HCT116 (cell line): ENCODE measurements around the gene AADAT. TPM values are rescaled to one million over a fixed set of nuclear protein-coding genes. Genes with fewer than 3 reads are reported as not detected.

Experiments used
- ATAC-seq: fragments of 200-7000 bp; cut with Tn5 transposase; 2 replicates; pipeline ENCODE4 v1.9.1; 2020; ENCODE audit warnings: mild to moderate bottlenecking, moderate library complexity
- BruUV-seq: library from RNA; stranded (reverse); fragments of 400-500 nt; replicated peaks from 2 replicates; lab custom pipeline; 2021; lab: Mats Ljungman, UMichigan
- CTCF ChIA-PET: fragments of 300-600 bp; sonication (Branson Sonifier 250); formaldehyde crosslinking; loops from one replicate; lab custom pipeline; 2021; ENCODE audit warnings: antibody characterized with exemption; lab: Charles Lee
- POLR2A ChIA-PET: fragments of 300-600, 350-600 bp; sonication (Branson Sonifier 250); formaldehyde crosslinking; loops from one replicate; lab custom pipeline; 2021; ENCODE audit warnings: antibody characterized with exemption; lab: Charles Lee
- RAD21 ChIA-PET, 2 experiments: fragments of 300-600 bp; sonication (Branson Sonifier 250); formaldehyde crosslinking; loops; one replicate each; lab custom pipeline; 2023; ENCODE audit warnings: low total read pairs in 2 of 2; ENCODE audit not compliant: uncharacterized antibody in 2 of 2, unreplicated experiment in 2 of 2, low non-redundant PET in 1 of 2; lab: Charles Lee
- DNase-seq: peaks from one replicate; pipeline ENCODE4 v3.0.0-alpha.2; 2010; ENCODE audit warnings: low read depth, low spot score
- H2AFZ ChIP-seq: fragments of 200-600 bp; shearing (Covaris generic), sonication (generic); 2 replicates; pipeline ENCODE4 v1.6.1; 2017; ENCODE audit warnings: low read depth, mixed run types, mixed read lengths, antibody characterized with exemption, low read length; ENCODE audit not compliant: poor library complexity, severe bottlenecking
- H3K27ac ChIP-seq: 2 replicates; pipeline ENCODE4 v1.5.1; 2012; ENCODE audit warnings: low read depth, low read length
- H3K27me3 ChIP-seq: fragments of 200-600 bp; sonication (generic); 2 replicates; pipeline ENCODE4 v1.6.1; 2016; ENCODE audit warnings: mixed run types, low read length, mixed read lengths; ENCODE audit not compliant: insufficient read depth
- H3K36me3 ChIP-seq, 2 experiments: fragments of 200-500 bp in 1 of 2; fragments of 200-600 bp in 1 of 2; sonication (Bioruptor generic) in 1 of 2; sonication (generic) in 1 of 2; 2 replicates each; pipeline versions ENCODE4 v1.5.1 to v1.6.1; 2014 to 2016; ENCODE audit warnings: low read length in 2 of 2, inconsistent platforms in 1 of 2, mixed read lengths in 1 of 2, mixed run types in 1 of 2; ENCODE audit not compliant: insufficient read depth in 2 of 2, control insufficient read depth in 1 of 2
- H3K4me1 ChIP-seq, 2 experiments: fragments of 200-600 bp in 1 of 2; sonication (generic) in 1 of 2; 2 replicates each; pipeline versions ENCODE4 v1.5.1 to v1.6.1; 2012 to 2017; ENCODE audit warnings: low read length in 2 of 2, inconsistent platforms in 1 of 2, mild to moderate bottlenecking in 1 of 2, mixed read lengths in 1 of 2, mixed run types in 1 of 2, moderate library complexity in 1 of 2; ENCODE audit not compliant: insufficient read depth in 2 of 2, control insufficient read depth in 1 of 2
- H3K4me2 ChIP-seq: fragments of 200-600 bp; sonication (generic); 2 replicates; pipeline ENCODE4 v1.6.1; 2017; ENCODE audit warnings: mixed run types, low read length, mixed read lengths
- H3K4me3 ChIP-seq, 2 experiments: fragments of 200-600 bp in 1 of 2; sonication (generic) in 1 of 2; replicated peaks in 1 of 2; 2 replicates each; pipeline ENCODE4 v1.5.1; 2011 to 2016; ENCODE audit warnings: low read length in 2 of 2, control low read depth in 1 of 2, low read depth in 1 of 2, mild to moderate bottlenecking in 1 of 2, mixed read lengths in 1 of 2, mixed run types in 1 of 2
- H3K79me2 ChIP-seq: fragments of 200-600 bp; sonication (generic); 2 replicates; pipeline ENCODE4 v1.6.1; 2017; ENCODE audit warnings: mild to moderate bottlenecking, mixed run types, low read length, moderate library complexity, mixed read lengths; ENCODE audit not compliant: insufficient read depth
- H3K9ac ChIP-seq: fragments of 200-600 bp; sonication (generic); 2 replicates; pipeline ENCODE4 v1.6.1; 2016; ENCODE audit warnings: low read length, mixed read lengths
- H3K9me2 ChIP-seq: fragments of 200-600 bp; sonication (generic), shearing (Covaris generic); 2 replicates; pipeline ENCODE4 v1.6.1; 2017; ENCODE audit warnings: mixed run types, mild to moderate bottlenecking, moderate library complexity; ENCODE audit not compliant: insufficient read depth
- H3K9me3 ChIP-seq, 2 experiments: fragments of 200-500 bp in 1 of 2; fragments of 200-600 bp in 1 of 2; sonication (Bioruptor generic) in 1 of 2; sonication (generic) in 1 of 2; 2 replicates each; pipeline ENCODE4 v1.6.1; 2014 to 2017; ENCODE audit warnings: low read length in 2 of 2, mixed read lengths in 2 of 2, inconsistent platforms in 1 of 2, low read depth in 1 of 2, mild to moderate bottlenecking in 1 of 2, mixed run types in 1 of 2, moderate library complexity in 1 of 2; ENCODE audit not compliant: control insufficient read depth in 1 of 2, insufficient read depth in 1 of 2
- H4K20me1 ChIP-seq: fragments of 200-600 bp; sonication (generic), shearing (Covaris generic); 2 replicates; pipeline ENCODE4 v1.6.1; 2017; ENCODE audit warnings: mixed run types, mild to moderate bottlenecking, moderate library complexity; ENCODE audit not compliant: insufficient read depth
- ATF3 ChIP-seq: IDR thresholded peaks from 2 replicates; pipeline ENCODE4 v1.6.1; 2012
- CEBPB ChIP-seq: IDR thresholded peaks from 2 replicates; pipeline ENCODE4 v1.6.1; 2012; ENCODE audit warnings: low read depth
- CTCF ChIP-seq, 3 experiments: fragments of 200-600 bp in 1 of 3; sonication (generic) in 1 of 3; IDR thresholded peaks in 2 of 3; conservative IDR thresholded peaks in 1 of 3; 2 replicates each; pipeline ENCODE4 v1.5.1; 2012 to 2017; ENCODE audit warnings: low read depth in 2 of 3, low read length in 2 of 3, antibody characterized with exemption in 1 of 3, borderline replicate concordance in 1 of 3, control low read depth in 1 of 3, mild to moderate bottlenecking in 1 of 3, mixed read lengths in 1 of 3, mixed run types in 1 of 3, moderate library complexity in 1 of 3; ENCODE audit not compliant: insufficient read depth in 1 of 3
- ELF1 ChIP-seq: IDR thresholded peaks from 2 replicates; pipeline ENCODE4 v1.6.1; 2012; ENCODE audit warnings: low read depth, borderline replicate concordance
- EZH2 ChIP-seq: fragments of 200-600 bp; sonication (generic); IDR thresholded peaks from 2 replicates; pipeline ENCODE4 v1.6.1; 2017; ENCODE audit warnings: antibody characterized with exemption, mixed run types
- EZH2phosphoT487 ChIP-seq: fragments of 200-600 bp; IDR thresholded peaks from 2 replicates; pipeline ENCODE4 v1.6.1; 2018; ENCODE audit warnings: antibody characterized with exemption, borderline replicate concordance
- FOSL1 ChIP-seq: IDR thresholded peaks from 2 replicates; pipeline ENCODE4 v1.6.1; 2012; ENCODE audit warnings: low read depth
- MAX ChIP-seq: IDR thresholded peaks from 2 replicates; pipeline ENCODE4 v1.6.1; 2012
- POLR2AphosphoS5 ChIP-seq: IDR thresholded peaks from 2 replicates; pipeline ENCODE4 v1.6.1; 2011; ENCODE audit warnings: mild to moderate bottlenecking, low read depth, low read length, moderate library complexity
- RAD21 ChIP-seq: IDR thresholded peaks from 2 replicates; pipeline ENCODE4 v1.6.1; 2012; ENCODE audit warnings: low read depth, mild to moderate bottlenecking
- REST ChIP-seq: IDR thresholded peaks from 2 replicates; pipeline ENCODE4 v1.6.1; 2012; ENCODE audit warnings: low read depth
- SIN3A ChIP-seq: IDR thresholded peaks from 2 replicates; pipeline ENCODE4 v1.6.1; 2012; ENCODE audit warnings: low read depth
- YY1 ChIP-seq: IDR thresholded peaks from 2 replicates; pipeline ENCODE4 v1.6.1; 2011; ENCODE audit warnings: low read length, low read depth, moderate library complexity, mild to moderate bottlenecking; ENCODE audit not compliant: insufficient replicate concordance; ENCODE audit errors: extremely low read depth
- intact Hi-C: fragments of 100-400 bp; cut with micrococcal nuclease; formaldehyde crosslinking; loops from 2 replicates; pipeline ENCODE4 v1.10.0; 2022
- total RNA-seq: library from RNA; stranded (reverse); gene quantifications from one replicate; pipeline ENCODE4 v1.2.1, GENCODE V29; 2021; ENCODE audit not compliant: unreplicated experiment
- TF ChIP-seq, protein P1 (sequence below): IDR thresholded peaks from 2 replicates; pipeline ENCODE4 v1.6.1; 2011; ENCODE audit warnings: mild to moderate bottlenecking, low read length, moderate library complexity; ENCODE audit not compliant: insufficient replicate concordance; ENCODE audit errors: extremely low read depth

AADAT gene
- total RNA-seq, 1 experiment from 2014 or later, result 15.4 TPM

DNA sequence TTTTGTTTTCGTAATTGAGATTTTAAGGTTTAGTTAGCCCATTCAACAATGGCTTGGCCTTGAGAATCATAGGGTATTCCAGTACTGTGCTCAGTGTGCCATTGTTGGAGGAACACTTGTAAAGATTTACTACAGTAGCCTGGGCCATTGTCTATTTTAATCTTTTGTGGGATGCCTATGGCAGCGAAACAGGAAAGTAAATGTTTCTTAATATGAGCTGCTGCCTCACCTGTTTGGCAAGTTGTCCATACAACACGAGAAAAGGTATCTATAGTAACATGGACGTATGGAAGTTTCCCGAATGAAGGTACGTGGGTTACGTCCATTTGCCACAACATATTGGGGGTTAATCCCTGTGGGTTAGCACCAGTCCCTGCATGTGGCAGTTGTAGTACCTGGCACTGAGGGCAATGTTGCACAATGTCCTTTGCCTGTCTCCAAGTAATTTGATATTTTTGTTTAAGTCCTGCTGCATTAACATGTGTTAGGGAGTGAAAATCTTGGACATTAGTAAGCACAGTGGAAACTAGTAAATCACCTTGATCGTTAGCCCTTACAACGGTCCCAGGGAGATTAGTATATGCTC is 38.6 kb upstream of the AADAT start:
- H3K79me2 ChIP-seq, result no peaks in the 10 kb centered on the region
- POLR2A ChIA-PET, result no interaction called here
- no TSS peak for BruUV-seq
- DNase-seq (no peak), ATAC-seq (no peak)
- TF ChIP-seq REST (no peak), EZH2phosphoT487 (no peak), MAX (no peak), CTCF (IDR thresholded peaks at IDR 0.05 in 2 of 3, conservative IDR thresholded peaks at IDR 0.05 in 1 of 3; ENCODE audit: borderline replicate concordance in 1 of 3, insufficient read depth in 1 of 3, low read depth in 2 of 3, low read length in 2 of 3) (no peak), SIN3A (no peak), CEBPB (no peak), FOSL1 (no peak), POLR2AphosphoS5 (no peak), ATF3 (no peak), RAD21 (no peak), YY1 (no peak), ELF1 (no peak), EZH2 (no peak)
- TF ChIP-seq, protein P1, sequence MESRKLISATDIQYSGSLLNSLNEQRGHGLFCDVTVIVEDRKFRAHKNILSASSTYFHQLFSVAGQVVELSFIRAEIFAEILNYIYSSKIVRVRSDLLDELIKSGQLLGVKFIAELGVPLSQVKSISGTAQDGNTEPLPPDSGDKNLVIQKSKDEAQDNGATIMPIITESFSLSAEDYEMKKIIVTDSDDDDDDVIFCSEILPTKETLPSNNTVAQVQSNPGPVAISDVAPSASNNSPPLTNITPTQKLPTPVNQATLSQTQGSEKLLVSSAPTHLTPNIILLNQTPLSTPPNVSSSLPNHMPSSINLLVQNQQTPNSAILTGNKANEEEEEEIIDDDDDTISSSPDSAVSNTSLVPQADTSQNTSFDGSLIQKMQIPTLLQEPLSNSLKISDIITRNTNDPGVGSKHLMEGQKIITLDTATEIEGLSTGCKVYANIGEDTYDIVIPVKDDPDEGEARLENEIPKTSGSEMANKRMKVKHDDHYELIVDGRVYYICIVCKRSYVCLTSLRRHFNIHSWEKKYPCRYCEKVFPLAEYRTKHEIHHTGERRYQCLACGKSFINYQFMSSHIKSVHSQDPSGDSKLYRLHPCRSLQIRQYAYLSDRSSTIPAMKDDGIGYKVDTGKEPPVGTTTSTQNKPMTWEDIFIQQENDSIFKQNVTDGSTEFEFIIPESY, result no peak
- H3K9ac ChIP-seq, result no peak overlapping the region
- H3K4me1 ChIP-seq, result no peaks in the 10 kb centered on the region
- H3K4me3 ChIP-seq, result no peak overlapping the region
- H3K9me2 ChIP-seq, result no peaks in the 10 kb centered on the region
- no peaks in the 10 kb centered on the region for H3K27me3 ChIP-seq
- peaks cover 0 to 8% of the 10 kb centered on the region in 2 experiments; a peak in 2 of 4 replicates for H3K9me3 ChIP-seq
- no peaks in the 10 kb centered on the region for H3K36me3 ChIP-seq
- H3K4me2 ChIP-seq, result no peak overlapping the region
- H3K27ac ChIP-seq, result no peak overlapping the region
- CTCF ChIA-PET, result no interaction called here
- RAD21 ChIA-PET, result no interaction called here
- H2AFZ ChIP-seq, result no peak overlapping the region
- no peaks in the 10 kb centered on the region for H4K20me1 ChIP-seq
- intact Hi-C loops, result no loop called here
